ENCODE data around the gene KCNJ10.

DNA sequence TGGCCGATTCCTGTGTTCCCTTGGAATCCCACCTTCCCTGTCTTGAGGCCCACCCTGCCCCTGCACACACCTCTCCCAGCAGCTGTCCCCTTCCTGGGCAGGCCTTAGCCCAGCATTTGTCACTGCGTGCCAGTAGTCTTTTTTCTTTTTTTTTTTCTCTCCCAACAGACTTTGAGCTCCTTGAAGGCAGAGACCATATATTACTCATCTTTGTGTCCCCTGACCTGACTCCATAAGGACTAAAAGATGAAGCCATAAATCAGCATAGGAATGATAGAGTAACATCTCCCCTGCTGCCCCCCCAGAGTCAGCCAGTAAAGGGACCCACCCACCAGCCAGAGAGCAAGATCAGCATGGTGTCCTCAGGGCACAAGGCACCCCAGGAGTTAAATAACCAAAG is 65.5 kb downstream of the KCNJ10 start:
- TF ChIP-seq POLR2A (IDR thresholded peaks at IDR 0.05; ENCODE audit: low read length): no peak
- TF ChIP-seq GATA1 (IDR thresholded peaks at IDR 0.05; ENCODE audit: low read depth, low read length): no peak
